H1 (cell line): ENCODE measurements around the gene DIAPH1. TPM values are rescaled to one million over a fixed set of nuclear protein-coding genes. Genes with fewer than 3 reads are reported as not detected.

Source experiments
- CTCF ChIA-PET: fragments of 300-600 bp; sonication (Branson Sonifier 250); formaldehyde crosslinking; loops from one replicate; lab custom pipeline; 2021; ENCODE audit not compliant: partially characterized antibody; lab: Charles Lee
- POLR2A ChIA-PET: fragments of 300-600 bp; sonication (Branson Sonifier 250); formaldehyde crosslinking; loops from one replicate; lab custom pipeline; 2021; ENCODE audit warnings: inconsistent platforms; ENCODE audit not compliant: partially characterized antibody; lab: Charles Lee
- DNase-seq, 2 experiments: peaks; one replicate each; pipeline versions ENCODE4 v3.0.0 to v3.0.0-alpha.2; 2010 to 2022; ENCODE audit warnings: low spot score in 2 of 2, low read depth in 1 of 2, mixed read lengths in 1 of 2
- FAIRE-seq: peaks from 2 replicates; lab custom pipeline; 2011; peaks lifted over from hg19 to GRCh38; lab: Jason Lieb, UNC
- H2AFZ ChIP-seq: 2 replicates; pipeline ENCODE4 v1.8.1; 2012; ENCODE audit warnings: low read length, inconsistent platforms
- H2AK5ac ChIP-seq: 2 replicates; pipeline ENCODE4 v1.6.1; 2013; ENCODE audit warnings: low read depth, low read length
- H2BK120ac ChIP-seq: replicated peaks from 2 replicates; pipeline ENCODE3; 2013; ENCODE audit warnings: low read depth, low read length, inconsistent platforms
- H2BK12ac ChIP-seq: 2 replicates; pipeline ENCODE4 v1.6.1; 2013; ENCODE audit warnings: low read depth, low read length
- H2BK15ac ChIP-seq: 2 replicates; pipeline ENCODE4 v1.6.1; 2013; ENCODE audit warnings: low read length
- H2BK20ac ChIP-seq: 2 replicates; pipeline ENCODE4 v1.6.1; 2013; ENCODE audit warnings: low read length
- H2BK5ac ChIP-seq: 2 replicates; pipeline ENCODE4 v1.6.1; 2013; ENCODE audit warnings: low read depth, low read length
- H3K14ac ChIP-seq: 2 replicates; pipeline ENCODE4 v1.6.1; 2013; ENCODE audit warnings: inconsistent platforms; ENCODE audit not compliant: insufficient read length
- H3K18ac ChIP-seq: 2 replicates; pipeline ENCODE4 v1.6.1; 2013; ENCODE audit warnings: low read length; ENCODE audit errors: extremely low read depth
- H3K23ac ChIP-seq: 2 replicates; pipeline ENCODE4 v1.6.1; 2013; ENCODE audit warnings: inconsistent platforms; ENCODE audit not compliant: insufficient read length
- H3K23me2 ChIP-seq: 2 replicates; pipeline ENCODE4 v1.6.1; 2013; ENCODE audit warnings: low read depth, low read length
- H3K27ac ChIP-seq: 2 replicates; pipeline ENCODE4 v1.6.1; 2011; ENCODE audit warnings: low read depth, low read length, inconsistent platforms
- H3K27me3 ChIP-seq, 4 experiments: replicated peaks in 1 of 4; 1 replicate in 1 of 4; 2 replicates in 3 of 4; pipeline versions ENCODE4 v1.6.1 to v1.8.1; 2011 to 2013; ENCODE audit warnings: low read length in 3 of 4, mild to moderate bottlenecking in 3 of 4, inconsistent platforms in 2 of 4, mixed read lengths in 2 of 4, moderate library complexity in 1 of 4; ENCODE audit not compliant: control insufficient read depth in 3 of 4, insufficient read depth in 3 of 4; ENCODE audit errors: extremely low read depth in 1 of 4
- H3K36me3 ChIP-seq, 4 experiments: 2 replicates each; pipeline versions ENCODE4 v1.6.1 to v1.8.1; 2011 to 2013; ENCODE audit warnings: mild to moderate bottlenecking in 4 of 4, low read length in 3 of 4, moderate library complexity in 2 of 4, control low read depth in 1 of 4, inconsistent platforms in 1 of 4; ENCODE audit not compliant: insufficient read depth in 4 of 4, control insufficient read depth in 2 of 4
- H3K4ac ChIP-seq: replicated peaks from 2 replicates; pipeline ENCODE3; 2013; ENCODE audit warnings: low read length, low read depth, mixed read lengths, inconsistent platforms; ENCODE audit not compliant: insufficient read length
- H3K4me1 ChIP-seq, 4 experiments: replicated peaks in 1 of 4; 1 replicate in 1 of 4; 2 replicates in 3 of 4; pipeline versions ENCODE4 v1.6.1 to v1.8.1; 2011 to 2013; ENCODE audit warnings: low read length in 3 of 4, inconsistent platforms in 2 of 4, mixed read lengths in 1 of 4; ENCODE audit not compliant: insufficient read depth in 4 of 4, control insufficient read depth in 3 of 4
- H3K4me2 ChIP-seq, 2 experiments: 2 replicates each; pipeline versions ENCODE4 v1.6.1 to v1.8.1; 2011 to 2013; ENCODE audit warnings: low read depth in 2 of 2, low read length in 2 of 2, control low read depth in 1 of 2, inconsistent platforms in 1 of 2, mild to moderate bottlenecking in 1 of 2; ENCODE audit not compliant: insufficient read depth in 1 of 2
- H3K4me3 ChIP-seq, 4 experiments: fragments of 200-600, 300-600 bp in 1 of 4; sonication (generic), shearing (Covaris generic), sonication (Bioruptor Twin) in 1 of 4; 2 replicates each; pipeline versions ENCODE4 v1.5.1 to v1.8.1; 2011 to 2016; ENCODE audit warnings: low read length in 4 of 4, low read depth in 3 of 4, control low read depth in 2 of 4, inconsistent platforms in 2 of 4, mild to moderate bottlenecking in 2 of 4, mixed read lengths in 1 of 4, moderate library complexity in 1 of 4; ENCODE audit not compliant: insufficient read depth in 2 of 4; ENCODE audit errors: extremely low read depth in 1 of 4
- H3K56ac ChIP-seq: replicated peaks from 2 replicates; pipeline ENCODE3; 2013; ENCODE audit warnings: low read depth, mild to moderate bottlenecking, mixed read lengths, low read length, inconsistent platforms; ENCODE audit not compliant: insufficient read length
- H3K79me1 ChIP-seq: 2 replicates; pipeline ENCODE4 v1.6.1; 2013; ENCODE audit warnings: low read depth, low read length, control low read depth
- H3K79me2 ChIP-seq, 2 experiments: 2 replicates each; pipeline versions ENCODE4 v1.6.1 to v1.8.1; 2012 to 2013; ENCODE audit warnings: low read length in 2 of 2, mild to moderate bottlenecking in 2 of 2, inconsistent platforms in 1 of 2; ENCODE audit not compliant: insufficient read depth in 2 of 2, control insufficient read depth in 1 of 2
- H3K9ac ChIP-seq, 4 experiments: replicated peaks in 1 of 4; 1 replicate in 1 of 4; 2 replicates in 3 of 4; pipeline versions ENCODE4 v1.6.1 to v1.8.1; 2011 to 2013; ENCODE audit warnings: low read depth in 3 of 4, low read length in 3 of 4, control low read depth in 2 of 4, mild to moderate bottlenecking in 2 of 4, moderate library complexity in 2 of 4, inconsistent platforms in 1 of 4; ENCODE audit errors: extremely low read depth in 1 of 4
- H3K9me3 ChIP-seq, 2 experiments: 2 replicates each; pipeline versions ENCODE4 v1.6.1 to v1.8.1; 2012 to 2013; ENCODE audit warnings: mild to moderate bottlenecking in 2 of 2, moderate library complexity in 2 of 2, control low read depth in 1 of 2, inconsistent platforms in 1 of 2, low read depth in 1 of 2, low read length in 1 of 2, mixed read lengths in 1 of 2; ENCODE audit not compliant: insufficient read depth in 2 of 2
- H4K20me1 ChIP-seq, 2 experiments: replicated peaks in 1 of 2; 2 replicates each; pipeline versions ENCODE3 to v1.8.1; 2011 to 2013; ENCODE audit warnings: inconsistent platforms in 2 of 2, low read length in 2 of 2, mild to moderate bottlenecking in 1 of 2; ENCODE audit not compliant: insufficient read depth in 2 of 2, control insufficient read depth in 1 of 2
- H4K5ac ChIP-seq: 2 replicates; pipeline ENCODE4 v1.6.1; 2013; ENCODE audit warnings: low read length, low read depth, mixed read lengths, inconsistent platforms; ENCODE audit not compliant: insufficient read length
- H4K8ac ChIP-seq: 2 replicates; pipeline ENCODE4 v1.8.0; 2013; ENCODE audit warnings: mild to moderate bottlenecking, moderate library complexity, low read length, inconsistent platforms; ENCODE audit not compliant: insufficient read depth; ENCODE audit errors: extremely low read depth
- H4K91ac ChIP-seq: replicated peaks from 2 replicates; pipeline ENCODE3; 2013; ENCODE audit warnings: low read length, mixed read lengths, inconsistent platforms; ENCODE audit not compliant: insufficient read length
- CEBPB ChIP-seq: IDR thresholded peaks from 2 replicates; pipeline ENCODE4 v1.6.1; 2012; ENCODE audit warnings: low read depth, low read length
- CTBP2 ChIP-seq: IDR thresholded peaks from 2 replicates; pipeline ENCODE4 v1.7.0; 2011; ENCODE audit warnings: borderline replicate concordance, mild to moderate bottlenecking, moderate library complexity, mixed read lengths, low read length; ENCODE audit not compliant: insufficient read depth, insufficient read length
- GABPA ChIP-seq: IDR thresholded peaks from 2 replicates; pipeline ENCODE4 v1.6.1; 2011; ENCODE audit warnings: mild to moderate bottlenecking, low read length, moderate library complexity, borderline replicate concordance; ENCODE audit not compliant: insufficient read depth
- HDAC6 ChIP-seq: IDR thresholded peaks from one replicate; pipeline ENCODE4 v1.7.1; 2012; ENCODE audit warnings: low read depth, mild to moderate bottlenecking, inconsistent platforms, low read length, moderate library complexity
- MAFK ChIP-seq: IDR thresholded peaks from 2 replicates; pipeline ENCODE4 v1.6.1; 2012; ENCODE audit warnings: low read depth, mild to moderate bottlenecking, improper control_type of control experiment, low read length
- RFX5 ChIP-seq: IDR thresholded peaks from 2 replicates; pipeline ENCODE4 v1.6.1; 2011; ENCODE audit warnings: low read depth, low read length, improper control_type of control experiment, borderline replicate concordance
- RNF2 ChIP-seq: fragments of 200-900, 300-1000 bp; sonication (generic); IDR thresholded peaks from 2 replicates; pipeline ENCODE4 v1.7.1; 2016; ENCODE audit warnings: borderline replicate concordance, low read depth, mild to moderate bottlenecking, antibody characterized with exemption, low read length; ENCODE audit not compliant: poor library complexity, severe bottlenecking; ENCODE audit errors: missing control alignments
- SIRT6 ChIP-seq: IDR thresholded peaks from one replicate; pipeline ENCODE4 v1.7.1; 2012; ENCODE audit warnings: low read length, inconsistent platforms
- SP1 ChIP-seq: IDR thresholded peaks from 2 replicates; pipeline ENCODE4 v1.6.1; 2011; ENCODE audit warnings: low read depth, low read length
- TBP ChIP-seq: IDR thresholded peaks from 2 replicates; pipeline ENCODE4 v1.6.1; 2011; ENCODE audit warnings: low read depth, low read length, improper control_type of control experiment
- YY1 ChIP-seq: IDR thresholded peaks from 2 replicates; pipeline ENCODE4 v1.6.1; 2011; ENCODE audit warnings: low read depth, mild to moderate bottlenecking, low read length
- WGBS, 2 experiments: shearing (Covaris generic) in 1 of 2; methylation state at CpG; one replicate each; pipeline versions ENCODE4 v1.1.6 to v1.1.7; 2013 to 2015; ENCODE audit warnings: low lambda C conversion rate in 2 of 2, mixed read lengths in 2 of 2, inconsistent platforms in 1 of 2, low coverage in 1 of 2, missing lambda C conversion rate in 1 of 2; ENCODE audit not compliant: insufficient replicate concordance in 2 of 2, insufficient coverage in 1 of 2, insufficient read length in 1 of 2; ENCODE audit errors: extremely low coverage in 1 of 2, missing lambda C conversion rate in 1 of 2; 5-methylcytosine and 5-hydroxymethylcytosine counted together
- polyA plus RNA-seq, 7 experiments: library from polyadenylated mRNA; depleted of rRNA in 3 of 7; stranded (reverse) in 5 of 7; unstranded in 2 of 7; fragments of >200 nt in 5 of 7; fragments of 200-250 nt in 2 of 7; gene quantifications; 1 replicate in 5 of 7; 2 replicates in 1 of 7; 4 replicates in 1 of 7; pipeline versions ENCODE4 v1.2.1 to v1.2.3, GENCODE V29; 2011 to 2013; ENCODE audit warnings: missing spikeins in 2 of 7, mixed read lengths in 2 of 7
- total RNA-seq: library from RNA; stranded (reverse); fragmentation: NEBNext Ultra II Directional; extraction: Animal tissue kit (Norgen Biotek cat#: 25700); gene quantifications from 2 replicates; pipeline ENCODE4 v1.2.1, GENCODE V29; 2021

Gene DIAPH1
- total and polyA plus RNA-seq, 2 of the 8 experiments (the other 6 are each of a cell fraction or from before 2014, with no cell fraction given) = 61.2 to 114 TPM

GRCh38 chr5:141647242-141647641 is 28.4 kb upstream of the DIAPH1 start:
- no peak overlapping the region for H3K4me2 ChIP-seq
- peaks cover 2 to 8% (median 6%) of the 10 kb centered on the region in 4 experiments; a peak in 6 of 7 replicates for H3K4me1 ChIP-seq
- no peak overlapping the region for H4K91ac ChIP-seq
- no peak overlapping the region for H3K9ac ChIP-seq
- H2BK20ac ChIP-seq = no peak overlapping the region
- H2AFZ ChIP-seq = no peak overlapping the region
- ChIA-PET POLR2A (interaction anchor here (0.6 to 7.3 kb wide), 3 partner anchors 9 to 55 kb away, joined by 3 to 96 read pairs (median 3); partner anchors contain the start of genes HDAC3 and RELL2), CTCF (interaction anchor here (1.4 to 4.2 kb wide), 6 partner anchors 9 to 55 kb away, joined by 3 to 21 read pairs (median 7); no protein-coding TSS in a partner anchor)
- H4K20me1 ChIP-seq = peaks cover 0 to 2% of the 10 kb centered on the region in 2 experiments
- H3K23ac ChIP-seq = no peak overlapping the region
- no peaks in the 10 kb centered on the region for H3K79me2 ChIP-seq
- H3K9me3 ChIP-seq = no peaks in the 10 kb centered on the region
- H3K79me1 ChIP-seq = peaks cover 3% of the 10 kb centered on the region; the same call in 1 of the 2 replicates
- H3K4ac ChIP-seq = no peak overlapping the region
- H3K14ac ChIP-seq = no peak overlapping the region
- no peak overlapping the region for H3K18ac ChIP-seq
- no peak overlapping the region for H3K27ac ChIP-seq
- no peak overlapping the region for H2BK5ac ChIP-seq
- no peak overlapping the region for H2AK5ac ChIP-seq
- no peak overlapping the region for H3K56ac ChIP-seq
- no peak overlapping the region for H2BK15ac ChIP-seq
- no peak overlapping the region for H4K8ac ChIP-seq
- no peak for FAIRE-seq
- H4K5ac ChIP-seq = no peak overlapping the region
- H2BK120ac ChIP-seq = no peak overlapping the region
- peaks cover 0 to 14% (median 5%) of the 10 kb centered on the region in 4 experiments; a peak in 3 of 8 replicates for H3K36me3 ChIP-seq
- peaks cover 3% of the 10 kb centered on the region; the same call in 1 of the 2 replicates for H3K23me2 ChIP-seq
- DNase-seq = no peak
- H3K4me3 ChIP-seq = no peak overlapping the region
- no peaks in the 10 kb centered on the region; a peak in 1 of 7 replicates for H3K27me3 ChIP-seq
- H2BK12ac ChIP-seq = no peak overlapping the region
- 88% methylated on average over 5 of the region's 5 CpGs; no CpG with 5 or more reads in 1 of the 2 experiments for WGBS, 2 experiments
- TF ChIP-seq YY1 = no peak
- no peak for TF ChIP-seq RNF2
- no peak for TF ChIP-seq MAFK
- TF ChIP-seq SP1 = no peak
- no peak for TF ChIP-seq TBP
- TF ChIP-seq GABPA = no peak
- TF ChIP-seq CTBP2 = no peak
- TF ChIP-seq RFX5 = no peak
- no peak for TF ChIP-seq SIRT6
- no peak for TF ChIP-seq CEBPB
- TF ChIP-seq HDAC6 = no peak
